H9 (cell line): ENCODE measurements around the gene IRF2BP1. TPM values are rescaled to one million over a fixed set of nuclear protein-coding genes. Genes with fewer than 3 reads are reported as not detected.

ENCODE experiments used
- DNase-seq: peaks from one replicate; pipeline ENCODE4 v3.0.0-alpha.2; 2017
- H2AFZ ChIP-seq: one replicate; pipeline ENCODE4 v1.6.1; 2013; ENCODE audit warnings: mild to moderate bottlenecking, low read length, control low read depth, moderate library complexity
- H2AK5ac ChIP-seq: 2 replicates; pipeline ENCODE4 v1.6.1; 2013; ENCODE audit warnings: low read length, control low read depth, mixed read lengths; ENCODE audit not compliant: insufficient read length
- H2BK120ac ChIP-seq: one replicate; pipeline ENCODE4 v1.6.1; 2013; ENCODE audit warnings: low read depth, mild to moderate bottlenecking, low read length, control low read depth, inconsistent platforms; ENCODE audit not compliant: poor library complexity, severe bottlenecking
- H2BK12ac ChIP-seq: 2 replicates; pipeline ENCODE4 v1.6.1; 2013; ENCODE audit warnings: low read length, control low read depth, mixed read lengths, low read depth; ENCODE audit not compliant: insufficient read length
- H2BK15ac ChIP-seq: 2 replicates; pipeline ENCODE4 v1.6.1; 2013; ENCODE audit warnings: low read depth, low read length, control low read depth
- H2BK20ac ChIP-seq: one replicate; pipeline ENCODE4 v1.6.1; 2013; ENCODE audit warnings: low read depth, mild to moderate bottlenecking, low read length, control low read depth, inconsistent platforms; ENCODE audit not compliant: poor library complexity, severe bottlenecking
- H2BK5ac ChIP-seq: 2 replicates; pipeline ENCODE4 v1.6.1; 2013; ENCODE audit warnings: low read length, control low read depth, mixed read lengths; ENCODE audit not compliant: insufficient read length
- H3K14ac ChIP-seq: 2 replicates; pipeline ENCODE4 v1.6.1; 2013; ENCODE audit warnings: low read length, control low read depth; ENCODE audit not compliant: insufficient read depth
- H3K18ac ChIP-seq: 2 replicates; pipeline ENCODE4 v1.6.1; 2013; ENCODE audit warnings: low read depth, mild to moderate bottlenecking, mixed read lengths, low read length, control low read depth; ENCODE audit not compliant: insufficient read length
- H3K23ac ChIP-seq: 2 replicates; pipeline ENCODE4 v1.6.1; 2013; ENCODE audit warnings: low read length, control low read depth, mixed read lengths, low read depth; ENCODE audit not compliant: insufficient read length
- H3K23me2 ChIP-seq: 2 replicates; pipeline ENCODE4 v1.6.1; 2013; ENCODE audit warnings: low read depth, mild to moderate bottlenecking, mixed read lengths, low read length, control low read depth; ENCODE audit not compliant: insufficient read length, poor library complexity, severe bottlenecking
- H3K27ac ChIP-seq: 2 replicates; pipeline ENCODE4 v1.5.1; 2013; ENCODE audit warnings: low read length, control low read depth, mixed read lengths, low read depth; ENCODE audit not compliant: insufficient read length
- H3K27me3 ChIP-seq: 2 replicates; pipeline ENCODE4 v1.6.1; 2013; ENCODE audit warnings: low read length, control low read depth, inconsistent platforms; ENCODE audit not compliant: insufficient read depth
- H3K4ac ChIP-seq: 2 replicates; pipeline ENCODE4 v1.6.1; 2013; ENCODE audit warnings: low read depth, mild to moderate bottlenecking, control low read depth, inconsistent platforms, low read length, moderate library complexity
- H3K4me1 ChIP-seq: 2 replicates; pipeline ENCODE4 v1.6.1; 2013; ENCODE audit warnings: low read length, control low read depth, inconsistent platforms; ENCODE audit not compliant: insufficient read depth
- H3K4me2 ChIP-seq: 2 replicates; pipeline ENCODE4 v1.6.1; 2013; ENCODE audit warnings: low read length, control low read depth, mixed read lengths; ENCODE audit not compliant: insufficient read length, insufficient read depth
- H3K56ac ChIP-seq: 2 replicates; pipeline ENCODE4 v1.6.1; 2013; ENCODE audit warnings: low read depth, mild to moderate bottlenecking, mixed read lengths, low read length, control low read depth; ENCODE audit not compliant: insufficient read length
- H3K79me1 ChIP-seq: 2 replicates; pipeline ENCODE4 v1.6.1; 2013; ENCODE audit warnings: low read depth, mild to moderate bottlenecking, moderate library complexity, low read length, control low read depth, inconsistent platforms; ENCODE audit not compliant: insufficient read depth, poor library complexity, severe bottlenecking
- H3K79me2 ChIP-seq: 2 replicates; pipeline ENCODE4 v1.6.1; 2013; ENCODE audit warnings: low read length, control low read depth, inconsistent platforms; ENCODE audit not compliant: insufficient read depth
- H3K9ac ChIP-seq: 2 replicates; pipeline ENCODE4 v1.6.1; 2013; ENCODE audit warnings: low read length, control low read depth, mixed read lengths; ENCODE audit not compliant: insufficient read length; ENCODE audit errors: extremely low read depth
- H3K9me3 ChIP-seq: one replicate; pipeline ENCODE4 v1.6.1; 2013; ENCODE audit warnings: low read depth, low read length, inconsistent platforms; ENCODE audit not compliant: control insufficient read depth
- H3T11ph ChIP-seq: one replicate; pipeline ENCODE4 v1.6.1; 2013; ENCODE audit warnings: mild to moderate bottlenecking, low read length, control low read depth, inconsistent platforms
- H4K20me1 ChIP-seq: one replicate; pipeline ENCODE4 v1.6.1; 2013; ENCODE audit not compliant: control insufficient read depth, insufficient read length, insufficient read depth
- H4K5ac ChIP-seq: 2 replicates; pipeline ENCODE4 v1.6.1; 2013; ENCODE audit warnings: low read depth, mild to moderate bottlenecking, mixed read lengths, low read length, control low read depth; ENCODE audit not compliant: insufficient read length
- H4K8ac ChIP-seq: replicated peaks from 2 replicates; pipeline ENCODE4 v1.6.1; 2013; ENCODE audit warnings: low read length, control low read depth, mixed read lengths, low read depth; ENCODE audit not compliant: insufficient read length
- H4K91ac ChIP-seq: 2 replicates; pipeline ENCODE4 v1.6.1; 2013; ENCODE audit warnings: low read depth, mild to moderate bottlenecking, moderate library complexity, mixed read lengths, low read length, control low read depth; ENCODE audit not compliant: insufficient read length
- H3K27ac Mint-ChIP-seq, 3 experiments: 2 replicates in 2 of 3; 3 replicates in 1 of 3; pipeline ENCODE4 v1.8.0; 2020 to 2021; ENCODE audit warnings: mixed read lengths in 3 of 3, mild to moderate bottlenecking in 1 of 3, moderate library complexity in 1 of 3
- H3K27me3 Mint-ChIP-seq: 2 replicates; pipeline ENCODE4 v1.8.0; 2021; ENCODE audit warnings: low read depth, mild to moderate bottlenecking, moderate library complexity, mixed read lengths
- H3K36me3 Mint-ChIP-seq, 3 experiments: 2 replicates in 2 of 3; 3 replicates in 1 of 3; pipeline ENCODE4 v1.8.0; 2020 to 2021; ENCODE audit warnings: low read depth in 3 of 3, mixed read lengths in 3 of 3; ENCODE audit not compliant: insufficient read depth in 1 of 3
- H3K4me1 Mint-ChIP-seq, 2 experiments: 2 replicates each; pipeline ENCODE4 v1.8.0; 2020; ENCODE audit warnings: mixed read lengths in 2 of 2
- H3K4me3 Mint-ChIP-seq, 2 experiments: 2 replicates in 1 of 2; 3 replicates in 1 of 2; pipeline ENCODE4 v1.8.0; 2020 to 2021; ENCODE audit warnings: mild to moderate bottlenecking in 2 of 2, mixed read lengths in 2 of 2, moderate library complexity in 1 of 2
- H3K9me3 Mint-ChIP-seq, 2 experiments: 2 replicates in 1 of 2; 3 replicates in 1 of 2; pipeline ENCODE4 v1.8.0; 2020; ENCODE audit warnings: mild to moderate bottlenecking in 2 of 2, mixed read lengths in 2 of 2, moderate library complexity in 1 of 2
- WGBS: extraction: QIAGEN DNeasy Blood & Tissue Kit; methylation state at CpG from one replicate; pipeline ENCODE4 v1.1.7; 2013; ENCODE audit warnings: missing lambda C conversion rate, low lambda C conversion rate, mixed read lengths; ENCODE audit not compliant: insufficient read length; ENCODE audit errors: extremely low coverage; 5-methylcytosine and 5-hydroxymethylcytosine counted together
- total RNA-seq: library from RNA; stranded (reverse); gene quantifications from 2 replicates; pipeline ENCODE4 v1.2.1, GENCODE V29; 2021
- TF ChIP-seq, protein P1 (sequence below): fragments of 200-600 bp; sonication (generic); conservative IDR thresholded peaks from 3 replicates; pipeline ENCODE4 v1.8.0; 2021; ENCODE audit warnings: antibody characterized with exemption, mild to moderate bottlenecking

The IRF2BP1 gene
- total RNA-seq, 1 experiment from 2014 or later: 28.2 TPM

DNA sequence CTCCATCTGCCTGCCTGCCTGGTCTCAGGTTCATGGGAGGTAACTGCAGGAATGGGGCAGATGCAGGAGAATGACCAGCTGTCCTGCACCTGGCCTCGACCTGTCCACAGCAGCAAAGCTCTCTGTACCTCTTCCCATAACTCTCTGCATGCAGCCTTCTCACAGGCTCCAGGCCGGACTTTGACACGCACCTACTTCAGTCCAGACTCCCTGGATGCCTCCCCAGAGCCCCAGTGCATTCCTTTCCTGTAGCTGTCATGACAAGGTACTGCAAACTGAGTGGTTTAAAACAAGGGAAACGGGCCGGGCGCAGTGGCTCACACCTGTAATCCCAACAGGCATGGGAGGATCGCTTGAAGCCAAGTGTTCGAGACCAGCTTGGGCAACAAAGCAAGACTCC is 25.4 kb upstream of the IRF2BP1 start:
- TF ChIP-seq, protein P1, sequence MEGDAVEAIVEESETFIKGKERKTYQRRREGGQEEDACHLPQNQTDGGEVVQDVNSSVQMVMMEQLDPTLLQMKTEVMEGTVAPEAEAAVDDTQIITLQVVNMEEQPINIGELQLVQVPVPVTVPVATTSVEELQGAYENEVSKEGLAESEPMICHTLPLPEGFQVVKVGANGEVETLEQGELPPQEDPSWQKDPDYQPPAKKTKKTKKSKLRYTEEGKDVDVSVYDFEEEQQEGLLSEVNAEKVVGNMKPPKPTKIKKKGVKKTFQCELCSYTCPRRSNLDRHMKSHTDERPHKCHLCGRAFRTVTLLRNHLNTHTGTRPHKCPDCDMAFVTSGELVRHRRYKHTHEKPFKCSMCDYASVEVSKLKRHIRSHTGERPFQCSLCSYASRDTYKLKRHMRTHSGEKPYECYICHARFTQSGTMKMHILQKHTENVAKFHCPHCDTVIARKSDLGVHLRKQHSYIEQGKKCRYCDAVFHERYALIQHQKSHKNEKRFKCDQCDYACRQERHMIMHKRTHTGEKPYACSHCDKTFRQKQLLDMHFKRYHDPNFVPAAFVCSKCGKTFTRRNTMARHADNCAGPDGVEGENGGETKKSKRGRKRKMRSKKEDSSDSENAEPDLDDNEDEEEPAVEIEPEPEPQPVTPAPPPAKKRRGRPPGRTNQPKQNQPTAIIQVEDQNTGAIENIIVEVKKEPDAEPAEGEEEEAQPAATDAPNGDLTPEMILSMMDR: no peak
- H4K8ac ChIP-seq: no peak overlapping the region
- H3K27ac ChIP-seq: no peak overlapping the region
- H3K9ac ChIP-seq: no peak overlapping the region
- no peak overlapping the region for H2BK15ac ChIP-seq
- H2AK5ac ChIP-seq: no peak overlapping the region
- no peak overlapping the region for H4K5ac ChIP-seq
- no peak overlapping the region; a peak in 2 of 5 replicates for H3K4me3 Mint-ChIP-seq
- H3K18ac ChIP-seq: no peak overlapping the region
- no peaks in the 10 kb centered on the region; the same call in 1 of the 2 replicates for H3K4me1 ChIP-seq
- no peaks in the 10 kb centered on the region for H3K27me3 ChIP-seq
- no peak overlapping the region for H3K4me2 ChIP-seq
- peaks cover 2% of the 10 kb centered on the region for H3K27me3 Mint-ChIP-seq
- H3T11ph ChIP-seq: no peak overlapping the region
- H2BK20ac ChIP-seq: no peak overlapping the region
- no peaks in the 10 kb centered on the region for H3K79me1 ChIP-seq
- H2BK12ac ChIP-seq: no peak overlapping the region
- no peak overlapping the region for H3K14ac ChIP-seq
- H4K91ac ChIP-seq: no peak overlapping the region
- H3K9me3 ChIP-seq: no peaks in the 10 kb centered on the region
- no CpG with 5 or more reads among the region's 8 CpGs for WGBS
- no peak overlapping the region; a peak in 1 of 7 replicates for H3K27ac Mint-ChIP-seq
- H3K56ac ChIP-seq: no peak overlapping the region
- no peaks in the 10 kb centered on the region for H3K23me2 ChIP-seq
- no peaks in the 10 kb centered on the region for H4K20me1 ChIP-seq
- no peak overlapping the region for H2BK5ac ChIP-seq
- no peak overlapping the region for H2AFZ ChIP-seq
- no peak overlapping the region for H3K23ac ChIP-seq
- H3K9me3 Mint-ChIP-seq: no peaks in the 10 kb centered on the region
- H3K36me3 Mint-ChIP-seq: no peaks in the 10 kb centered on the region
- H3K4me1 Mint-ChIP-seq: peaks cover 0 to 5% of the 10 kb centered on the region in 2 experiments; a peak in 2 of 4 replicates
- H2BK120ac ChIP-seq: no peak overlapping the region
- no peaks in the 10 kb centered on the region for H3K79me2 ChIP-seq
- H3K4ac ChIP-seq: no peak overlapping the region
- DNase-seq: no peak
